IMR-90 (cell line): ENCODE results near the gene FOLR2.

Experiments
- BHLHE40 ChIP-seq: fragments of 150-350 bp; IDR thresholded peaks from 2 replicates; pipeline ENCODE4 v1.6.1; 2016; ENCODE audit warnings: mild to moderate bottlenecking, low read depth, low read length
- CTCF ChIP-seq: conservative IDR thresholded peaks from 2 replicates; pipeline ENCODE4 v1.5.1; 2012; ENCODE audit warnings: mild to moderate bottlenecking, low read depth, low read length, improper control_type of control experiment
- ELK1 ChIP-seq: fragments of 150-350 bp; IDR thresholded peaks from 2 replicates; pipeline ENCODE4 v1.6.1; 2016; ENCODE audit warnings: low read depth, mild to moderate bottlenecking, low read length, moderate library complexity, borderline replicate concordance
- MAFK ChIP-seq: IDR thresholded peaks from 2 replicates; pipeline ENCODE4 v1.6.1; 2012; ENCODE audit warnings: low read depth, low read length, improper control_type of control experiment
- MXI1 ChIP-seq: IDR thresholded peaks from 2 replicates; pipeline ENCODE4 v1.6.1; 2012; ENCODE audit warnings: low read depth, mild to moderate bottlenecking, low read length, moderate library complexity, borderline replicate concordance
- NFE2L2 ChIP-seq: fragments of 150-350 bp; IDR thresholded peaks from 2 replicates; pipeline ENCODE4 v1.6.1; 2016; ENCODE audit warnings: low read depth, mild to moderate bottlenecking, low read length
- POLR2A ChIP-seq: IDR thresholded peaks from 2 replicates; pipeline ENCODE4 v1.6.1; 2012; ENCODE audit warnings: mild to moderate bottlenecking, low read depth, low read length
- RAD21 ChIP-seq: IDR thresholded peaks from 2 replicates; pipeline ENCODE4 v1.6.1; 2012; ENCODE audit warnings: low read length, improper control_type of control experiment
- RFX5 ChIP-seq: IDR thresholded peaks from 2 replicates; pipeline ENCODE4 v1.8.0; 2012; ENCODE audit warnings: low read depth, mild to moderate bottlenecking, low read length, moderate library complexity
- SMC3 ChIP-seq: fragments of 150-350 bp; IDR thresholded peaks from 2 replicates; pipeline ENCODE4 v1.6.1; 2016; ENCODE audit warnings: low read depth, mild to moderate bottlenecking, antibody characterized with exemption, low read length, moderate library complexity
- USF2 ChIP-seq: fragments of 150-350 bp; IDR thresholded peaks from 2 replicates; pipeline ENCODE4 v1.6.1; 2017; ENCODE audit warnings: mild to moderate bottlenecking, antibody characterized with exemption, low read length, low read depth

GRCh38 chr11:72224564-72225410 is 8.2 kb downstream of the FOLR2 start, which contains the start of gene INPPL1:
- no peak for TF ChIP-seq CTCF
- TF ChIP-seq USF2 = no peak
- TF ChIP-seq POLR2A = no peak
- no peak for TF ChIP-seq ELK1
- no peak for TF ChIP-seq RFX5
- TF ChIP-seq MXI1 = peak; percentile 30; the same call in 1 of the 2 replicates
- TF ChIP-seq RAD21 = no peak
- TF ChIP-seq NFE2L2 = no peak
- no peak for TF ChIP-seq MAFK
- no peak for TF ChIP-seq SMC3
- TF ChIP-seq BHLHE40 = no peak
